ENCODE results near the gene MMP14.
"Not testable (repeated sequence)": the region's sequence is repeated elsewhere in the genome, so short reads cannot be mapped to it uniquely, and the experiment has no call there.

Gene MMP14

GRCh38 chr14:22842211-22843122 is 6.1 kb downstream of the MMP14 start:
- DNase-seq (ENCODE audit: low spot score), result no peak

GRCh38 chr14:22843123-22843925 is 6.9 kb downstream of the MMP14 start:
- no peak for DNase-seq (ENCODE audit: low spot score)

GRCh38 chr14:22844221-22845102 is 8.1 kb downstream of the MMP14 start:
- DNase-seq (ENCODE audit: low spot score), result no peak

GRCh38 chr14:22845103-22845394 is 8.7 kb downstream of the MMP14 start:
- DNase-seq (ENCODE audit: low spot score), result no peak

- DNase-seq (ENCODE audit: low spot score), result no peak
Measured at GRCh38 chr14:22845821-22846625, 9.6 kb downstream of the MMP14 start.

- DNase-seq (ENCODE audit: low spot score), result no peak
Measured at GRCh38 chr14:22846811-22847307, 10.5 kb downstream of the MMP14 start.

GRCh38 chr14:22847661-22848341 is 11.4 kb downstream of the MMP14 start:
- DNase-seq (ENCODE audit: low spot score), result peak; percentile 33

GRCh38 chr14:22848351-22849164 is 12.2 kb downstream of the MMP14 start:
- DNase-seq (ENCODE audit: low spot score), result peak; percentile 58

- peak; percentile 43 for DNase-seq (ENCODE audit: low spot score)
Measured at GRCh38 chr14:22849212-22849819, 12.9 kb downstream of the MMP14 start.

- peak; percentile 86 for DNase-seq (ENCODE audit: low spot score)
Measured at GRCh38 chr14:22850944-22851764, 14.8 kb downstream of the MMP14 start.

GRCh38 chr14:22852178-22852577 is 15.8 kb downstream of the MMP14 start:
- DNase-seq (ENCODE audit: low spot score), result not testable (repeated sequence)

GRCh38 chr14:22852599-22852939 is 16.2 kb downstream of the MMP14 start:
- no peak for DNase-seq (ENCODE audit: low spot score)

GRCh38 chr14:22852940-22853767 is 16.8 kb downstream of the MMP14 start:
- DNase-seq (ENCODE audit: low spot score), result peak; percentile 72

GRCh38 chr14:22854296-22854695 is 17.9 kb downstream of the MMP14 start:
- DNase-seq (ENCODE audit: low spot score), result not testable (repeated sequence)

- no peak for DNase-seq (ENCODE audit: low spot score)
Measured at GRCh38 chr14:22854963-22855724, 18.8 kb downstream of the MMP14 start.

GRCh38 chr14:22856428-22856827 is 20.0 kb downstream of the MMP14 start:
- no peak for DNase-seq (ENCODE audit: low spot score)

- DNase-seq (ENCODE audit: low spot score), result not testable (repeated sequence)
Measured at GRCh38 chr14:22860377-22860776, 24.0 kb downstream of the MMP14 start.
